ENCODE results near the gene PRKN.

The PRKN gene

DNA sequence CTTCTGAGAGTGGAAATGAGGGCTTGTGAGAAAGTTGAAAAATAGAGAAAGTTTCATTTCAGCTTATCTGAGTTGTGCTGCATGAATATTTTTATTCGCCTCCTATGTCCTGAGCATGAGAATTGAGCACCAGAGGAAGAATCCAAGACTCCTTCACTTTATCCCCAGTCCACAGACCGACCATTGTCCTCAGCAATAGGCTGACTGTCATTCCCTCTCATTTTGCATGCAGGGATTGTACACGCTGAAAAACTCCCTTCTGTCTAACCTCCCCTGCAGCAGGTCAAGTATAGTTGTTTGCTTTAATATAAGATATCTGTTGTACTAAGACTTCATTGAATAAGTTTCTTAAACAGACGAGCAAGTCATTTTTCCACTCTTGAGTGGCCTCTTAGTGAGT, 437.6 kb downstream of the PRKN start:
- no peak overlapping the region for H3K27ac ChIP-seq (ENCODE audit: insufficient read depth, low read depth, low read length, poor library complexity, severe bottlenecking)
- no peaks in the 10 kb centered on the region for H3K4me1 ChIP-seq (ENCODE audit: control insufficient read depth, insufficient read depth, low read length)
- H3K9me3 ChIP-seq (ENCODE audit: control insufficient read depth, low read length), result no peaks in the 10 kb centered on the region
- no peaks in the 10 kb centered on the region for H3K36me3 ChIP-seq (ENCODE audit: control insufficient read depth, insufficient read depth, low read length)
- WGBS, 2 experiments, result 85 to 96% methylated on average over 3 to 4 of the region's 4 CpGs
- no peaks in the 10 kb centered on the region for H3K27me3 ChIP-seq (ENCODE audit: control insufficient read depth, insufficient read depth, low read length, poor library complexity, severe bottlenecking)
- H3K4me3 ChIP-seq (ENCODE audit: insufficient read depth, low read depth, low read length), result no peak overlapping the region

DNA sequence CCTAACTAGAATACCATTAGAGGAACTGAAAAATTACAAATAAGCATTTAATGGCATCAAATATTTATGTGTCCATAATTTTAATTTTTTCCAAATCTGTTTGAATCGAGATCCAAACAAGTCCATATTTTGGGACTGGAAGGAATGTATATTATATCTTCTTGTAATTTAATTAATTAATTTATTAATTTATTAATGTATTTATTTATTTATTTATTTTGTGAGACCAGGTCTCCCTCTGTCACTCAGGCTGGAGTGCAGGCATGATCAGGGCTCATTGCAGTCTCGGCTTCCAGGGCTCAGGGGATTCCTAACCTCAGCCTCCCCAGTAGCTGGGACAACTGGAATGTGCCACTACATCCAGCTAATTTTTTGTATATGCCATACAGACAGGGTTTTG, 453.6 kb downstream of the PRKN start:
- no peak overlapping the region for H3K4me3 ChIP-seq (ENCODE audit: insufficient read depth, low read depth, low read length)
- no peaks in the 10 kb centered on the region for H3K27me3 ChIP-seq (ENCODE audit: control insufficient read depth, insufficient read depth, low read length, poor library complexity, severe bottlenecking)
- 88 to 91% methylated on average over 1 of the region's 2 CpGs for WGBS, 2 experiments
- peaks cover 3% of the 10 kb centered on the region for H3K4me1 ChIP-seq (ENCODE audit: control insufficient read depth, insufficient read depth, low read length)
- H3K36me3 ChIP-seq (ENCODE audit: control insufficient read depth, insufficient read depth, low read length), result no peaks in the 10 kb centered on the region
- no peak overlapping the region for H3K27ac ChIP-seq (ENCODE audit: insufficient read depth, low read depth, low read length, poor library complexity, severe bottlenecking)
- no peaks in the 10 kb centered on the region for H3K9me3 ChIP-seq (ENCODE audit: control insufficient read depth, low read length)

DNA sequence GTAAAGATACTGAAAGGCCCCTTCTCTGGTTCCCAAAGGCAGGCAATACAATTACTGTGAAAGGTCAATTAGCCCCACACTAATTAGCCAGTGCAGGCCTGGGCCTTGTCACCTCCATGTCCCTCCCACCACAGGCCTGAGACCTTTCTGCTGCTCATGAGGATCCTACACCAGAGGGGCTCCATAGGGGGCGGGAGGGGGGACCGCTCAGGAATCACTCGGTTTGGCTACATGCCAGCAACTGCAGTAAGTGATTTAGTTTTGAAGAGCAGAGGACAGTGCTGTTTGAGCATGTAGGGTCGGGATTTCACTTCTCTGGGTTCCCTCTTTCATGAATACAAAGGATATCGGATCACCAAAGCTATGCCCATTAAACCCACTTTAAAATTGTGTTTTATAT, 455.6 kb downstream of the PRKN start:
- H3K27ac ChIP-seq (ENCODE audit: insufficient read depth, low read depth, low read length, poor library complexity, severe bottlenecking), result no peak overlapping the region
- H3K36me3 ChIP-seq (ENCODE audit: control insufficient read depth, insufficient read depth, low read length), result no peaks in the 10 kb centered on the region
- 62 to 64% methylated on average over 4 to 5 of the region's 5 CpGs for WGBS, 2 experiments
- peaks cover 3% of the 10 kb centered on the region for H3K4me1 ChIP-seq (ENCODE audit: control insufficient read depth, insufficient read depth, low read length)
- no peaks in the 10 kb centered on the region for H3K27me3 ChIP-seq (ENCODE audit: control insufficient read depth, insufficient read depth, low read length, poor library complexity, severe bottlenecking)
- H3K9me3 ChIP-seq (ENCODE audit: control insufficient read depth, low read length), result no peaks in the 10 kb centered on the region
- no peak overlapping the region for H3K4me3 ChIP-seq (ENCODE audit: insufficient read depth, low read depth, low read length)

DNA sequence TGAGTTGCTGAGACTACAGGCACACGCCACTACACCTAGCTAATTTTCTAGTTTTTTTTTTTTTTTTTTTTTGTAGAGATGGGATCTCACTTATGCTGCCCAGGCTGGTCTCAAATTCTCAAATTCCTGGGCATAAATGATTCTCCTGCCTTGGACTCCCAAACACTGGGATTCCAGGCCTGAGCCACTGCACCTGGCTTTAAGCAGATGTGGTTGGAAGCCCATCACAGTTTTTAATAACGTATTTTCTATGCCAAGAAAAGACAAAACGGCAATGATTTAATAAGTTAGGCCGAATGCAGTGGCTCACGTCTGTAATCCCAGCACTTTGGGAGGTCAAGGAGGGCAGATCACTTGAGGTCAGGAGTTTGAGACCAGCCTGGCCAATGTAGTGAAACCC, 456.6 kb downstream of the PRKN start:
- Histone ChIP-seq H3K4me3 (ENCODE audit: insufficient read depth, low read depth, low read length) (no peak overlapping the region), H3K36me3 (ENCODE audit: control insufficient read depth, insufficient read depth, low read length) (no peaks in the 10 kb centered on the region), H3K9me3 (ENCODE audit: control insufficient read depth, low read length) (no peaks in the 10 kb centered on the region), H3K27ac (ENCODE audit: insufficient read depth, low read depth, low read length, poor library complexity, severe bottlenecking) (no peak overlapping the region), H3K27me3 (ENCODE audit: control insufficient read depth, insufficient read depth, low read length, poor library complexity, severe bottlenecking) (no peaks in the 10 kb centered on the region), H3K4me1 (ENCODE audit: control insufficient read depth, insufficient read depth, low read length) (peaks cover 3% of the 10 kb centered on the region)
- 91 to 93% methylated on average over 4 to 5 of the region's 5 CpGs for WGBS, 2 experiments

DNA sequence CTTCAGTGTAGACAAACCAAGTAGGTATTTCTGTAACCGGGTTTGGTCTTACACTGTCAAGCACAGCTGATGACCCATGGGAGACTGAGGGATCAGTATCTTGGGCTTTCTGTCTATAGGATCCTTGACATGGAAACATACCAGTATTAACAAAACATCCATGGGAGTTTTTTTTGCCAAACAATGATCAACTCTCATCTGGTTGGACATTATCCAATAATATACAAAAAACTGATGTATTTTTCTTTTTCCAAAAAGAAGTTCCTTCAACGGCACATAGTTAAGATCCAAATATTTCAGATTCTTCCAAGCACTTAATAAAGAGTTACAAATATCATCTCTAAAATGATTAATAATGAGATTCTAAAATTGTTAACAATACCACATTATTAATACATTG, 459.9 kb downstream of the PRKN start:
- no peaks in the 10 kb centered on the region for H3K9me3 ChIP-seq (ENCODE audit: control insufficient read depth, low read length)
- peaks cover 8% of the 10 kb centered on the region for H3K4me1 ChIP-seq (ENCODE audit: control insufficient read depth, insufficient read depth, low read length)
- H3K36me3 ChIP-seq (ENCODE audit: control insufficient read depth, insufficient read depth, low read length), result no peaks in the 10 kb centered on the region
- no peak overlapping the region for H3K27ac ChIP-seq (ENCODE audit: insufficient read depth, low read depth, low read length, poor library complexity, severe bottlenecking)
- WGBS, 2 experiments, result 96 to 98% methylated on average over 2 of the region's 2 CpGs
- H3K27me3 ChIP-seq (ENCODE audit: control insufficient read depth, insufficient read depth, low read length, poor library complexity, severe bottlenecking), result no peaks in the 10 kb centered on the region
- no peak overlapping the region for H3K4me3 ChIP-seq (ENCODE audit: insufficient read depth, low read depth, low read length)

DNA sequence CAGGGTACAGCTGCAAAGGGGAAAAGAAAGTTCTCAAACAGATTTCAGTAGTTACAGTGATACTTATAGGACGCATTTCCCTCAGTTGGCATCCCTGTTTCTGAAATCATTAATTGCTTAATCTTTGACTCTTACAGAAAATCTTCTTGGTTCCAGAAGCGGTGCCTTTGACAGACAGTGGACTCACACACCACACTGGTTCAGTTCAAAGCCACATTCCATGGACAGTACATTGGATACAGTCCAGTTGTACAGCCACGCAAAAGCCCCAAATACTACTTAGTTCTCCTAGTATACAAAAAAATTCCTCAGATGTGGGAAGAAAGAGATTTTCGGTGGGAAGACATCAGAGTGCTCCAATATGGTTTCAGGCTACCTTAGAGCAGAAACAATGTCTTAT, 460.4 kb downstream of the PRKN start:
- WGBS, 2 experiments, result 92 to 94% methylated on average over 4 of the region's 4 CpGs
- Histone ChIP-seq H3K36me3 (ENCODE audit: control insufficient read depth, insufficient read depth, low read length) (no peaks in the 10 kb centered on the region), H3K4me3 (ENCODE audit: insufficient read depth, low read depth, low read length) (no peak overlapping the region), H3K27ac (ENCODE audit: insufficient read depth, low read depth, low read length, poor library complexity, severe bottlenecking) (no peak overlapping the region), H3K27me3 (ENCODE audit: control insufficient read depth, insufficient read depth, low read length, poor library complexity, severe bottlenecking) (no peaks in the 10 kb centered on the region), H3K9me3 (ENCODE audit: control insufficient read depth, low read length) (no peaks in the 10 kb centered on the region), H3K4me1 (ENCODE audit: control insufficient read depth, insufficient read depth, low read length) (peaks cover 8% of the 10 kb centered on the region)

DNA sequence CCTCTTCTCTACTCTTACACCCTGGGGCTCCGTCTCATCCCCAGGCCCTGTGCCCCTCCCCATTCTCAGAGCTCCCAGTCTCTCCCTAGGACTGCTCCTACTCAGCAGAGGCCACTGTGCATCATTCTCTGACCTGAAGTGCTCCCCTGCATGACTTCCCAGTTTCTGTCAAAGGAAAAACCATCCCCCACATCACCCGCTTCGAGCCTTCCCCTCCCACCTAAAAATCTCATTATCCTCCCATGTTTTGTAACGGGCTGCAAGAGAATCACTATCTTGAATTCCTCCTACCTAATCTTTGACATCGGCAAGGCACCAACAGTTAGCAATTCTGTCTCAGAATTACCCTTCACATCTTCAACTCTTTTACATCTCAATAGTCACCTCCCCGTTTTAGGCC, 463.0 kb downstream of the PRKN start:
- H3K4me3 ChIP-seq (ENCODE audit: insufficient read depth, low read depth, low read length), result no peak overlapping the region
- no peaks in the 10 kb centered on the region for H3K27me3 ChIP-seq (ENCODE audit: control insufficient read depth, insufficient read depth, low read length, poor library complexity, severe bottlenecking)
- no peak overlapping the region for H3K27ac ChIP-seq (ENCODE audit: insufficient read depth, low read depth, low read length, poor library complexity, severe bottlenecking)
- H3K36me3 ChIP-seq (ENCODE audit: control insufficient read depth, insufficient read depth, low read length), result no peaks in the 10 kb centered on the region
- no peaks in the 10 kb centered on the region for H3K9me3 ChIP-seq (ENCODE audit: control insufficient read depth, low read length)
- H3K4me1 ChIP-seq (ENCODE audit: control insufficient read depth, insufficient read depth, low read length), result peaks cover 5% of the 10 kb centered on the region
- 55 to 56% methylated on average over 6 of the region's 6 CpGs for WGBS, 2 experiments

DNA sequence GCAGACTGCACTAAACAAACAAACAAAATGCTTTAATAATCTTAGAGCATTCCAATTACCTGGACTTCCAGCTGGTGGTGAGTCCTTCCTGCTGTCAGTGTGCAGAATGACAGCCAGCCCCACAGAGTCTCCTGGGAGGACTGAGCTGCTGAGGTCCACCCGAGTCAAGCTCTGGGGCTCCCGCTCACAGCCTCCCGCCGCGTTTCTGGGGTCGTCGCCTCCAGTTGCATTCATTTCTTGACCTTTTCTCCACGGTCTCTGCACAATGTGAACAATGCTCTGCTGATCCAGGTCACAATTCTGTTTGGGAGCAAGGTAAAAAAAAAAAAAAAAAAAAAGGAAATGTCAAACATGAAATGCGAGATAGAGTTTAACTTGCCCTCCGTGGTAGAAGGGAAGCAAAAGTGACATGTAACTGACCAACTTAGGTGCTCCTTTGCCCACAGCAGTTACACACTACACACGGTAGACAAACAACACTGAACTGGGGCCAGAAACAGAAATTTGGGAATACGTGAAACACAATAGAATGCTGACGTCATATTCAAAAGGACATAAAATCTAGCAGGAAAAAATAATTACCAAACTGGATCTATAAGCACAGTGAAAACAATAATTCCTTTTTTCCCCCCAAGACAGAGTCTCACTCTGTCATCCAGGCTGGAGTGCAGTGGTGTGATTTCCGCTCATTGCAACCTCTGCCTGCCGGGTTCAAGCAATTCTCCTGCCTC, 464.9 kb downstream of the PRKN start:
- 91 to 95% methylated on average over 15 of the region's 15 CpGs for WGBS, 2 experiments
- Histone ChIP-seq H3K9me3 (ENCODE audit: control insufficient read depth, low read length) (no peaks in the 10 kb centered on the region), H3K4me3 (ENCODE audit: insufficient read depth, low read depth, low read length) (no peak overlapping the region), H3K27me3 (ENCODE audit: control insufficient read depth, insufficient read depth, low read length, poor library complexity, severe bottlenecking) (no peaks in the 10 kb centered on the region), H3K36me3 (ENCODE audit: control insufficient read depth, insufficient read depth, low read length) (no peaks in the 10 kb centered on the region), H3K4me1 (ENCODE audit: control insufficient read depth, insufficient read depth, low read length) (peaks cover 5% of the 10 kb centered on the region), H3K27ac (ENCODE audit: insufficient read depth, low read depth, low read length, poor library complexity, severe bottlenecking) (no peak overlapping the region)

DNA sequence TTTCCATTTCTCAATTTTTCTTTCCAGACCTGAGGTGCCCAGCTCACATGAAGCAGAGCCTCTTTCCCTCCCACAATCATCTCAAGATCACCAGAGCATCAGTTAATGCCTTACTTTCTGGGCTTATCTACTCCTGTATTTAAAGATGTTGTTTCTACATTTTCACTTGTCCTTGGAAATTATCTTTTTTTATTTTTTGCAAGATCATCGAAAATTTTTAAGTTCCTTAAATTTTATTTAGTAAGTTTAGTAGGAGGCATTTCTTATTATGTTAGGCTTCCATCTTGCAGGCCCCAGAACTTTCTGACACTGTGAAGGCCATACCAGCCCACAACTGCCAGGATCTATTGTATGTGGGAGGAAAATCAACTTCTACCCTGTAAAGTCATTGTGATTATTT, 466.0 kb downstream of the PRKN start:
- Histone ChIP-seq H3K27me3 (ENCODE audit: control insufficient read depth, insufficient read depth, low read length, poor library complexity, severe bottlenecking) (no peaks in the 10 kb centered on the region), H3K36me3 (ENCODE audit: control insufficient read depth, insufficient read depth, low read length) (no peaks in the 10 kb centered on the region), H3K9me3 (ENCODE audit: control insufficient read depth, low read length) (no peaks in the 10 kb centered on the region), H3K4me3 (ENCODE audit: insufficient read depth, low read depth, low read length) (no peak overlapping the region), H3K27ac (ENCODE audit: insufficient read depth, low read depth, low read length, poor library complexity, severe bottlenecking) (no peak overlapping the region), H3K4me1 (ENCODE audit: control insufficient read depth, insufficient read depth, low read length) (peaks cover 5% of the 10 kb centered on the region)
- WGBS, 2 experiments, result 100% methylated on average over 1 of the region's 1 CpG; no CpG with 5 or more reads in 1 of the 2 experiments

DNA sequence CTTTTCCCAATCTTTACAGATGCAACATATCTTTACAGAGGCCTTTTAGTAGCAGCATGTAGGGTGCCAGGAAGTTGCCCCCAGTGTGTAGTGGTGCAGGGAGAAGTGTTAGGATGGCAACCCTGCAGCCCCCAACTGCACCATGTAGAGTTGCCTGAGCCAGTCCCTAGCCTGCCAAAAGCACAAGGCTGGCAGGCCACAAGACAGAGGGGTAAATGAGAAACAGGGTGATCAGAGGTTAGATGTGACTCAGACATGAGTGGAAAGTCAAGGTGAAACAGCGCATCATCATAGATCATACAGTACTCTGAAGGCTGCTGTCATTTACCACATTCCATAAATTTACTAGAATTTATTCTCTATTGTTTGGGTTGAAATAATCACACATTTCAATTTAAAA, 467.5 kb downstream of the PRKN start:
- no peaks in the 10 kb centered on the region for H3K27me3 ChIP-seq (ENCODE audit: control insufficient read depth, insufficient read depth, low read length, poor library complexity, severe bottlenecking)
- no peak overlapping the region for H3K4me3 ChIP-seq (ENCODE audit: insufficient read depth, low read depth, low read length)
- no peaks in the 10 kb centered on the region for H3K36me3 ChIP-seq (ENCODE audit: control insufficient read depth, insufficient read depth, low read length)
- H3K27ac ChIP-seq (ENCODE audit: insufficient read depth, low read depth, low read length, poor library complexity, severe bottlenecking), result no peak overlapping the region
- peaks cover 5% of the 10 kb centered on the region for H3K4me1 ChIP-seq (ENCODE audit: control insufficient read depth, insufficient read depth, low read length)
- no peaks in the 10 kb centered on the region for H3K9me3 ChIP-seq (ENCODE audit: control insufficient read depth, low read length)
- WGBS, 2 experiments, result 100% methylated on average over 1 of the region's 1 CpG; no CpG with 5 or more reads in 1 of the 2 experiments

DNA sequence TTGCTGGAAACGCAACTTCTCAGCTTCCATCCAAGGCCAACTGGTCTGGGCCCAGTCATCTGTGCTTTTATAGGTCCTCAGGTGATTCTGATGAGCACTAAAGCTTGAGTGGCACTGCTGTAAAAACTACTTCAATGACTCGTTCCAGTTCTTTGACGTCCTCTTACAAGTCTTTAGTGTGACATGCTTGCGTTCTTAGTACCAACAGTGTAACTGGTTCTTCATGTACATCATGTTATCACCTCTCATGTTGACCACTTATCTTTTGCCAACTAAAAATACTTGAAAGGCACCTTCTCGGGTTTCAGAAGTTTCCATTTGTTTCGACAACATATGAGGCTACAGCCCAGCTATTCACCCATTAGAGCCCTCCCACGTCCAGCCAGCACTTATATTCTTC, 468.9 kb downstream of the PRKN start:
- H3K4me3 ChIP-seq (ENCODE audit: insufficient read depth, low read depth, low read length), result no peak overlapping the region
- WGBS, 2 experiments, result 95 to 96% methylated on average over 7 of the region's 7 CpGs
- no peaks in the 10 kb centered on the region for H3K9me3 ChIP-seq (ENCODE audit: control insufficient read depth, low read length)

More for the DNA sequence above, 468.9 kb downstream of the PRKN start:
- no peak overlapping the region for H3K27ac ChIP-seq (ENCODE audit: insufficient read depth, low read depth, low read length, poor library complexity, severe bottlenecking)
- no peaks in the 10 kb centered on the region for H3K36me3 ChIP-seq (ENCODE audit: control insufficient read depth, insufficient read depth, low read length)
- H3K27me3 ChIP-seq (ENCODE audit: control insufficient read depth, insufficient read depth, low read length, poor library complexity, severe bottlenecking), result no peaks in the 10 kb centered on the region
- no peaks in the 10 kb centered on the region for H3K4me1 ChIP-seq (ENCODE audit: control insufficient read depth, insufficient read depth, low read length)
